Endothelial cell of umbilical vein (primary cell): ENCODE results near the gene MARCHF11. TPM values are rescaled to one million over a fixed set of nuclear protein-coding genes. Genes with fewer than 3 reads are reported as not detected.

ENCODE experiments used
- BruUV-seq: library from RNA; stranded (reverse); fragments of 400-500 nt; replicated peaks from 2 replicates; lab custom pipeline; 2021; lab: Mats Ljungman, UMichigan
- CTCF ChIA-PET: fragments of 300-600, 350-600 bp; sonication (Branson Sonifier 250); formaldehyde crosslinking; loops from one replicate; lab custom pipeline; 2021; ENCODE audit warnings: antibody characterized with exemption, inconsistent platforms; lab: Charles Lee
- POLR2A ChIA-PET: fragments of 300-600, 350-600 bp; sonication (Branson Sonifier 250); formaldehyde crosslinking; loops from one replicate; lab custom pipeline; 2021; ENCODE audit warnings: antibody characterized with exemption, inconsistent platforms; lab: Charles Lee
- DNase-seq: peaks from one replicate; pipeline ENCODE4 v3.0.0-alpha.2; 2011; ENCODE audit warnings: low read depth, low spot score
- FAIRE-seq: peaks from 2 replicates; lab custom pipeline; 2011; peaks lifted over from hg19 to GRCh38; lab: Jason Lieb, UNC
- H2AFZ ChIP-seq: 2 replicates; pipeline ENCODE4 v1.6.0; 2012; ENCODE audit warnings: low read depth, low read length, control low read depth, inconsistent platforms
- H3K27ac ChIP-seq: 2 replicates; pipeline ENCODE4 v1.5.1; 2011; ENCODE audit warnings: low read depth, mild to moderate bottlenecking, control low read depth, low read length, moderate library complexity; ENCODE audit not compliant: insufficient read depth
- H3K27me3 ChIP-seq, 2 experiments: 2 replicates each; pipeline versions ENCODE4 v1.6.0 to v1.6.1; 2011; ENCODE audit warnings: low read length in 2 of 2, mixed read lengths in 1 of 2; ENCODE audit not compliant: control insufficient read depth in 2 of 2, insufficient read depth in 2 of 2
- H3K36me3 ChIP-seq, 2 experiments: 2 replicates in 1 of 2; 3 replicates in 1 of 2; pipeline ENCODE4 v1.5.1; 2011; ENCODE audit warnings: low read length in 2 of 2, mild to moderate bottlenecking in 1 of 2, moderate library complexity in 1 of 2; ENCODE audit not compliant: control insufficient read depth in 2 of 2, insufficient read depth in 2 of 2; ENCODE audit errors: extremely low read depth in 1 of 2
- H3K4me1 ChIP-seq: 3 replicates; pipeline ENCODE4 v1.5.1; 2011; ENCODE audit warnings: mild to moderate bottlenecking, low read length; ENCODE audit not compliant: control insufficient read depth, insufficient read depth; ENCODE audit errors: extremely low read depth
- H3K4me2 ChIP-seq: 2 replicates; pipeline ENCODE4 v1.6.1; 2011; ENCODE audit warnings: low read length, control low read depth, mixed read lengths; ENCODE audit not compliant: insufficient read depth
- H3K4me3 ChIP-seq, 3 experiments: fragments of 200-600 bp in 1 of 3; sonication (generic), shearing (Covaris generic) in 1 of 3; replicated peaks in 1 of 3; 2 replicates each; pipeline ENCODE4 v1.5.1; 2011 to 2016; ENCODE audit warnings: control low read depth in 3 of 3, low read length in 3 of 3, mild to moderate bottlenecking in 2 of 3, inconsistent platforms in 1 of 3, low read depth in 1 of 3, moderate library complexity in 1 of 3; ENCODE audit not compliant: insufficient read depth in 1 of 3
- H3K79me2 ChIP-seq: 2 replicates; pipeline ENCODE4 v1.6.0; 2012; ENCODE audit warnings: low read length, inconsistent platforms; ENCODE audit not compliant: control insufficient read depth, insufficient read depth
- H3K9ac ChIP-seq: replicated peaks from 2 replicates; pipeline ENCODE3; 2011; ENCODE audit warnings: low read length, control low read depth; ENCODE audit not compliant: insufficient read depth; ENCODE audit errors: extremely low read depth
- H3K9me1 ChIP-seq: replicated peaks from 3 replicates; pipeline ENCODE4 v1.6.0; 2011; ENCODE audit warnings: mild to moderate bottlenecking, low read length; ENCODE audit not compliant: control insufficient read depth, insufficient read depth; ENCODE audit errors: extremely low read depth
- H3K9me3 ChIP-seq: replicated peaks from 2 replicates; pipeline ENCODE4 v1.5.1; 2012; ENCODE audit warnings: low read length, inconsistent platforms; ENCODE audit not compliant: control insufficient read depth, insufficient read depth
- H4K20me1 ChIP-seq: replicated peaks from 2 replicates; pipeline ENCODE3; 2011; ENCODE audit warnings: mild to moderate bottlenecking, low read length; ENCODE audit not compliant: control insufficient read depth, insufficient read depth; ENCODE audit errors: extremely low read depth
- CTCF ChIP-seq, 2 donors: IDR thresholded peaks; 1 replicate in 1 of 2; 2 replicates in 1 of 2; pipeline ENCODE4 v1.5.1; 2011; ENCODE audit warnings: low read length in 2 of 2, mild to moderate bottlenecking in 2 of 2, moderate library complexity in 2 of 2, control low read depth in 1 of 2, inconsistent platforms in 1 of 2, low read depth in 1 of 2; ENCODE audit not compliant: insufficient read depth in 1 of 2; ENCODE audit errors: extremely low read depth in 1 of 2
- EZH2 ChIP-seq: IDR thresholded peaks from 2 replicates; pipeline ENCODE4 v1.6.1; 2012; ENCODE audit warnings: borderline replicate concordance, low read depth, mild to moderate bottlenecking, moderate library complexity, low read length, inconsistent platforms; ENCODE audit not compliant: severe bottlenecking
- FOS ChIP-seq: IDR thresholded peaks from 2 replicates; pipeline ENCODE4 v1.6.1; 2011; ENCODE audit warnings: mild to moderate bottlenecking, low read length, moderate library complexity, borderline replicate concordance; ENCODE audit not compliant: insufficient read depth
- GATA2 ChIP-seq: IDR thresholded peaks from 2 replicates; pipeline ENCODE4 v1.7.0; 2011; ENCODE audit warnings: low read depth, mild to moderate bottlenecking, moderate library complexity, mixed read lengths, low read length; ENCODE audit not compliant: insufficient read length, insufficient read depth
- JUN ChIP-seq: IDR thresholded peaks from 2 replicates; pipeline ENCODE4 v1.6.1; 2011; ENCODE audit warnings: borderline replicate concordance, low read depth; ENCODE audit not compliant: insufficient read length, insufficient read depth
- MAX ChIP-seq: IDR thresholded peaks from 2 replicates; pipeline ENCODE4 v1.6.1; 2011; ENCODE audit not compliant: insufficient read depth, insufficient read length
- MYC ChIP-seq: IDR thresholded peaks from one replicate; pipeline ENCODE4 v1.6.1; 2011; ENCODE audit warnings: mild to moderate bottlenecking, low read depth, low read length
- POLR2A ChIP-seq: IDR thresholded peaks from 2 replicates; pipeline ENCODE4 v1.6.1; 2012; ENCODE audit warnings: low read depth, mild to moderate bottlenecking, control low read depth, low read length
- POLR2AphosphoS5 ChIP-seq: IDR thresholded peaks from 2 replicates; pipeline ENCODE4 v1.6.1; 2012; ENCODE audit warnings: low read depth, mild to moderate bottlenecking, control low read depth, low read length, moderate library complexity; ENCODE audit not compliant: insufficient read depth
- dilution Hi-C: fragments of 300-500 bp; cut with MboI; formaldehyde crosslinking; loops from one replicate; pipeline ENCODE4 v1.15.0; 2019; ENCODE audit warnings: low sequenced_read_pairs; ENCODE audit not compliant: extremely low pct_ligation_motif_present
- intact Hi-C: fragments of 100-400 bp; cut with micrococcal nuclease; formaldehyde crosslinking; loops from one replicate; pipeline ENCODE4 v1.10.0; 2022
- polyA plus RNA-seq, 4 experiments: library from polyadenylated mRNA; depleted of rRNA in 3 of 4; stranded (reverse) in 3 of 4; unstranded in 1 of 4; fragments of >200 nt; gene quantifications; 2 replicates each; pipeline versions ENCODE4 v1.2.1 to v1.2.3, GENCODE V29; 2011 to 2012; ENCODE audit warnings: missing spikeins in 1 of 4
- total RNA-seq: library from RNA; stranded (reverse); gene quantifications from 2 replicates; pipeline ENCODE4 v1.2.3, GENCODE V29; 2021

The MARCHF11 gene
- total and polyA plus RNA-seq, 2 donors (not counting 3 experiments of a cell fraction or from before 2014, with no cell fraction given), result not detected

- BruUV-seq, result no TSS peak
- POLR2A ChIA-PET, result no interaction called here
- intact Hi-C loops, result no loop called here
These were observed 84.0 kb downstream of the MARCHF11 start for GRCh38 chr5:16095612-16096011.

More at GRCh38 chr5:16095612-16096011, 84.0 kb downstream of the MARCHF11 start:
- Histone ChIP-seq H3K27me3 (no peaks in the 10 kb centered on the region), H2AFZ (no peak overlapping the region), H3K9me1 (no peaks in the 10 kb centered on the region), H3K4me3 (no peak overlapping the region), H3K4me2 (no peak overlapping the region), H3K9me3 (no peaks in the 10 kb centered on the region), H3K27ac (no peak overlapping the region), H3K79me2 (no peaks in the 10 kb centered on the region), H3K9ac (no peak overlapping the region), H3K4me1 (no peaks in the 10 kb centered on the region), H3K36me3 (no peaks in the 10 kb centered on the region), H4K20me1 (no peaks in the 10 kb centered on the region)
- FAIRE-seq (no peak), DNase-seq (no peak)
- dilution Hi-C loops, result no loop called here
- TF ChIP-seq MYC (no peak), GATA2 (no peak), POLR2A (no peak), CTCF (IDR thresholded peaks at IDR 0.05; ENCODE audit: extremely low read depth in 1 of 2, insufficient read depth in 1 of 2, low read depth in 1 of 2, low read length in 2 of 2) (no peak), POLR2AphosphoS5 (no peak), MAX (no peak), JUN (no peak), EZH2 (no peak), FOS (no peak)
- CTCF ChIA-PET, result no interaction called here
